NCI-H526 treated with DMSO at 0.1 percent for 48 hours (cell line): ENCODE data around the gene FIBP.

Source experiments
- DNase-seq: peaks from one replicate; lab custom pipeline; 2025; lab: John Stamatoyannopoulos, UW

Gene FIBP

DNA sequence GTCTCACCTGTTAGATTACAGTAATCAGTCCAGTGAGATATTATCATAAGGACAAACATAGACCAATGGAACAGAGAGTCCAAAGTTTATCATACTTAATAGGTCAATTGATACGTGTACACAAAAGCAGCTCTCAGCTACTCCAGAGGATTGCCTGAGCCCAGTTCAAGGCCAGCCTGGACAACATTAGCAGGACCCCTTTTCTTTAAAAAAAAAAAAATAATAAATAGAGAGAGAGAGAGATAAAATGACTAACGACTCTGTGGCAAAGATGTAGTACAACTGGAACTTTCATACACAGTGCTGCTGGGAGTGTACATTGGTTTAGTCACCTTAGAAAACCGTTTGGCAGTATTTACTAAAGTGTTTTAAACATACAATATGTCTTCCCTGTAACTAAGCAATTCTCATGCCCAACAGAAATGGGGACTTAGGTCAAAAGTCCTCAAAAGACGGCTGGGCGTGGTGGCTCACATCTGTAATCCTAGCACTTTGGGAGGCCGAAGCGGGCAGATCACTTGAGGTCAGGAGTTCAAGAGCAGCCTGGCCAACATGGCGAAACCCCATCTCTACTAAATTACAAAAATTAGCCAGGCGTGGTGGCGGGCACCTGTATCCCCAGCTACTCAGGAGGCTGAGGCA lies 43.9 kb downstream of the FIBP start:
- DNase-seq = no peak

DNA sequence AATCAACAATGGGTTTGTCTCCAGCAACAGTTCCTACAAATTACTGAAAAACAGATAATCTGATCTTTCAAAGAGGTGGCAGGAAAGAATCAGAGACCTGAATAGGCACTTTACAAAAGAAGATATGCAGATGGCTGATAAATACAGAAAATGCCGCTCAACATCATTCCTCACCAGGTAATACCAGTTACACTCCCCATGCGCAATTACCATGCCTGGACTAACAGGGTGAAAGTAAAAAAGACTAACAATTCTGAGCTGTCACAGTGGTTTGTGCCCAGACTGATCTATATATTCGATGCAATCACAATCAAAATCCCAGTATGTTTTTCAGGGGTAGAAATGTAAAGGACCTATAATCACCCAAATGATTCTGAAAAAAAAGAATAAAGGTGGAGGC lies 44.5 kb downstream of the FIBP start:
- DNase-seq = no peak

DNA sequence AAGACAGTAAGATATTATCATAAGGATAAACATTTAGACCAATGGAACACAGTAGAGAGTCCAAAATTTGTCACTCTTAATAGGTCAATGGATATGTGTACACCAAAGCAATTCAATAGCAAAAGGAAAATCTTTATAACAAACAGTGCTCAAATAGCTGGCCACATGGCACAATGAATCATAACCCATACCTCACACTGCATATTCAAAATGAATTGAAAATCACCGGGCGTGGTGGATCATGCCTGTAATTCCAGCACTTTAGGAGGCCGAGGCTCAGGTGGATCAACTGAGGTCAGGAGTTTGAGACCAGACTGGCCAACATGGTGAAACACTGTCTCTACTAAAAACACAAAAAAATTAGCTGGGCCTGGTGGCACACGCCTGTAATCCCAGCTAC lies 46.1 kb downstream of the FIBP start:
- no peak for DNase-seq

DNA sequence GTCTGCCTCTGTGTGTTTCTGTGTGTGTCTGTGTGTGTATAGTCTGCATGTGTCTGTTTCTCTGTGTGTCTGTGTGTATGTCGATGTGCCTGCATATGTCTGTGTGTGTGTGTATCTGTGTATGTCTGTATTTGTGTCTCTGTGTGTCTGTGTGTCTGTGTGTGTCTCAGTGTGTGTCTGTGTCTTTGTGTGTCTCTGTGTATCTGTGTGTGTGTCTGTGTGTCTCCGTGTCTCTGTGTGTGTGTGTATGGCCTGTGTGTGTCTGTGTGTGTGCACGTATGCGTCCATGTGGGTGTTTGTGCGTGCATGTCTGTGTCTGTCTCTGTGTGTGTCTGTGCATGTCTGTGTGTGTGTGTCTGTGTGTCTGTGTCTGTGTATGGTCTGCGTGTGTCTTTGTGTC lies 54.1 kb downstream of the FIBP start:
- DNase-seq = no peak
